Measurements from ENCODE around the gene ARL8B. TPM values are rescaled to one million over a fixed set of nuclear protein-coding genes. Genes with fewer than 3 reads are reported as not detected.
A peak's percentile ranks its signal among the peaks of the same experiment; 100 is the strongest.

The ARL8B gene
- total and polyA plus RNA-seq, 2 of the 8 experiments (the other 6 are each of a cell fraction or from before 2014, with no cell fraction given) = 14.5 to 27.8 TPM

- DNase-seq (ENCODE audit: low read depth in 1 of 2, low spot score in 2 of 2) (no peak), FAIRE-seq (no peak)
- Histone ChIP-seq H3K79me1 (ENCODE audit: low read depth, low read length) (no peaks in the 10 kb centered on the region), H3K23ac (ENCODE audit: insufficient read length) (no peak overlapping the region), H4K20me1 (replicated peaks in 1 of 2; ENCODE audit: control insufficient read depth in 1 of 2, insufficient read depth in 2 of 2, low read length in 2 of 2) (no peaks in the 10 kb centered on the region), H2AK5ac (ENCODE audit: low read depth, low read length) (no peak overlapping the region), H2BK15ac (ENCODE audit: low read length) (no peak overlapping the region), H3K4me3 (ENCODE audit: extremely low read depth in 1 of 4, insufficient read depth in 2 of 4, low read depth in 3 of 4, low read length in 4 of 4) (no peak overlapping the region), H4K91ac (replicated peaks; ENCODE audit: insufficient read length, low read length) (no peak overlapping the region), H3K27me3 (replicated peaks in 1 of 4; ENCODE audit: control insufficient read depth in 3 of 4, extremely low read depth in 1 of 4, insufficient read depth in 3 of 4, low read length in 3 of 4) (no peaks in the 10 kb centered on the region), H3K14ac (ENCODE audit: insufficient read length) (no peak overlapping the region), H3K4ac (replicated peaks; ENCODE audit: insufficient read length, low read depth, low read length) (no peak overlapping the region), H3K79me2 (ENCODE audit: control insufficient read depth in 1 of 2, insufficient read depth in 2 of 2, low read length in 2 of 2) (no peaks in the 10 kb centered on the region), H3K18ac (ENCODE audit: extremely low read depth, low read length) (no peak overlapping the region), H4K5ac (ENCODE audit: insufficient read length, low read depth, low read length) (no peak overlapping the region), H4K8ac (ENCODE audit: extremely low read depth, insufficient read depth, low read length) (peak overlapping the region; percentile 14; the same call in 1 of the 2 replicates), H2BK120ac (replicated peaks; ENCODE audit: low read depth, low read length) (no peak overlapping the region), H2BK5ac (ENCODE audit: low read depth, low read length) (no peak overlapping the region), H3K4me2 (ENCODE audit: insufficient read depth in 1 of 2, low read depth in 2 of 2, low read length in 2 of 2) (no peak overlapping the region), H3K9ac (replicated peaks in 1 of 4; ENCODE audit: extremely low read depth in 1 of 4, low read depth in 3 of 4, low read length in 3 of 4) (no peak overlapping the region), H2AFZ (ENCODE audit: low read length) (no peak overlapping the region), H3K4me1 (replicated peaks in 1 of 4; ENCODE audit: control insufficient read depth in 3 of 4, insufficient read depth in 4 of 4, low read length in 3 of 4) (no peaks in the 10 kb centered on the region; a peak in 1 of 7 replicates), H3K56ac (replicated peaks; ENCODE audit: insufficient read length, low read depth, low read length) (no peak overlapping the region), H3K9me3 (ENCODE audit: insufficient read depth in 2 of 2, low read depth in 1 of 2, low read length in 1 of 2) (no peaks in the 10 kb centered on the region), H3K23me2 (ENCODE audit: low read depth, low read length) (no peaks in the 10 kb centered on the region), H2BK20ac (ENCODE audit: low read length) (no peak overlapping the region), H3K36me3 (ENCODE audit: control insufficient read depth in 2 of 4, insufficient read depth in 4 of 4, low read length in 3 of 4) (no peaks in the 10 kb centered on the region), H2BK12ac (ENCODE audit: low read depth, low read length) (no peak overlapping the region), H3K27ac (ENCODE audit: low read depth, low read length) (no peak overlapping the region)
- CTCF ChIA-PET (ENCODE audit: partially characterized antibody) = interaction anchor here (0.6 to 1.8 kb wide), 2 partner anchors 12 to 44 kb away, joined by 3 to 5 read pairs; no protein-coding TSS in a partner anchor
- POLR2A ChIA-PET (ENCODE audit: partially characterized antibody) = no interaction called here
- TF ChIP-seq EZH2 (IDR thresholded peaks at IDR 0.05; ENCODE audit: low read depth, low read length, severe bottlenecking) = no peak
- no peak for TF ChIP-seq CHD1 (IDR thresholded peaks at IDR 0.05; ENCODE audit: low read depth, low read length)
- TF ChIP-seq CHD2 (IDR thresholded peaks at IDR 0.05; ENCODE audit: low read length) = no peak
- TF ChIP-seq BRCA1 (IDR thresholded peaks at IDR 0.05; ENCODE audit: low read depth, low read length) = no peak
- TF ChIP-seq CREB1 (IDR thresholded peaks at IDR 0.05) = no peak
- TF ChIP-seq JUN (IDR thresholded peaks at IDR 0.05; ENCODE audit: low read depth, low read length) = no peak
- TF ChIP-seq TAF7 (optimal IDR thresholded peaks at IDR 0.05; ENCODE audit: borderline replicate concordance, low read depth, low read length) = no peak
- TF ChIP-seq CEBPB (IDR thresholded peaks at IDR 0.05; ENCODE audit: low read depth, low read length) = no peak
- no peak for TF ChIP-seq NRF1 (IDR thresholded peaks at IDR 0.05; ENCODE audit: low read depth, low read length)
- TF ChIP-seq TBP (IDR thresholded peaks at IDR 0.05; ENCODE audit: low read depth, low read length) = no peak
- no peak for TF ChIP-seq POLR2AphosphoS5 (IDR thresholded peaks at IDR 0.05; ENCODE audit: low read depth, low read length)
- no peak for TF ChIP-seq GABPA (IDR thresholded peaks at IDR 0.05; ENCODE audit: borderline replicate concordance, insufficient read depth, low read length)
- no peak for TF ChIP-seq JUND (IDR thresholded peaks at IDR 0.05; ENCODE audit: low read length)
- no peak for TF ChIP-seq RFX5 (IDR thresholded peaks at IDR 0.05; ENCODE audit: borderline replicate concordance, low read depth, low read length)
- TF ChIP-seq ASH2L (IDR thresholded peaks at IDR 0.05; ENCODE audit: low read length) = no peak
- 94% methylated on average over 5 of the region's 5 CpGs; no CpG with 5 or more reads in 1 of the 2 experiments for WGBS, 2 experiments (ENCODE audit: extremely low coverage in 1 of 2, insufficient coverage in 1 of 2, insufficient read length in 1 of 2, insufficient replicate concordance in 2 of 2, low coverage in 1 of 2, low lambda C conversion rate in 2 of 2, missing lambda C conversion rate in 1 of 2)
Measured at GRCh38 chr3:5084224-5084623, 37.9 kb upstream of the ARL8B start.

Data from H1 (cell line).